ENCODE results near the gene SIGLECL1. TPM values are rescaled to one million over a fixed set of nuclear protein-coding genes. Genes with fewer than 3 reads are reported as not detected.

SIGLECL1 gene
- total RNA-seq, 2 experiments from 2014 or later, result 0.18 TPM; not detected in 1

DNA sequence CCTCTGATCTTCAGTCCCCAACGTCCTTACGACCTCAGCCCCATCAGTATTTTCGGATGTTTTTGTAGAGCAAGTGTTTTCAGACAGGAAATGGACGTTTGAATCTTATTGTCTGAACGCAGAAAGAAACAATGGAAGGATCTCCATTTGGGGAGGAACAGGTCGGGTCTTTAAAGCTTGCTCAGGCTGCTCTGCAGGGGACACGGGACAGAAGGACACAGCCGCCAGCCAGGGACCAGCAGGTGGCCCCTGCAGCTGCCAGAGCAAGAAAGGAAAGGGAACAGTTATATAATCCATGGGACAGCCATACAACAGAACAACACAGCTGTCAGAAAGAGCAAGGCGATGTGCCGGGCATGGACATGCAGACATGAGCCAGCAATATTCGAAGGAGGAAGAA lies 42.1 kb downstream of the SIGLECL1 start:
- ChIA-PET CTCF (no interaction called here), POLR2A (no interaction called here)
- no peak overlapping the region for H3K27ac Mint-ChIP-seq
- H3K4me1 Mint-ChIP-seq, result peaks cover 3% of the 10 kb centered on the region
- H3K9me3 Mint-ChIP-seq, result no peaks in the 10 kb centered on the region
- H3K4me3 Mint-ChIP-seq, result no peak overlapping the region
- no peak for DNase-seq
- H3K36me3 Mint-ChIP-seq (ENCODE audit: low read depth), result no peaks in the 10 kb centered on the region
- H3K27me3 Mint-ChIP-seq, result peaks cover 9% of the 10 kb centered on the region

- Mint-ChIP-seq H3K36me3 (ENCODE audit: low read depth) (no peaks in the 10 kb centered on the region), H3K27ac (no peak overlapping the region), H3K27me3 (peaks cover 12% of the 10 kb centered on the region), H3K4me3 (no peak overlapping the region), H3K9me3 (no peaks in the 10 kb centered on the region), H3K4me1 (peaks cover 3% of the 10 kb centered on the region)
- DNase-seq, result no peak
- CTCF ChIA-PET, result no interaction called here
- POLR2A ChIA-PET, result interaction anchor here (0.6 kb wide), 1 partner anchor 100 kb away, joined by 3 read pairs; no protein-coding TSS in a partner anchor
Measured at GRCh38 chr19:51293571-51294210, 42.8 kb downstream of the SIGLECL1 start.

- H3K27ac Mint-ChIP-seq, result no peak overlapping the region
- H3K36me3 Mint-ChIP-seq (ENCODE audit: low read depth), result no peaks in the 10 kb centered on the region
- H3K27me3 Mint-ChIP-seq, result peaks cover 15% of the 10 kb centered on the region
- H3K4me3 Mint-ChIP-seq, result no peak overlapping the region
- no peak for DNase-seq
- H3K4me1 Mint-ChIP-seq, result peaks cover 3% of the 10 kb centered on the region
- CTCF ChIA-PET, result no interaction called here
- H3K9me3 Mint-ChIP-seq, result no peaks in the 10 kb centered on the region
- POLR2A ChIA-PET, result no interaction called here
Measured at GRCh38 chr19:51294211-51294976, 43.5 kb downstream of the SIGLECL1 start.

GRCh38 chr19:51294977-51295375 lies 44.1 kb downstream of the SIGLECL1 start:
- Mint-ChIP-seq H3K9me3 (no peaks in the 10 kb centered on the region), H3K27me3 (peaks cover 15% of the 10 kb centered on the region), H3K4me1 (peaks cover 3% of the 10 kb centered on the region), H3K4me3 (no peak overlapping the region), H3K27ac (no peak overlapping the region), H3K36me3 (ENCODE audit: low read depth) (no peaks in the 10 kb centered on the region)
- POLR2A ChIA-PET, result no interaction called here
- no peak for DNase-seq
- CTCF ChIA-PET, result no interaction called here

DNA sequence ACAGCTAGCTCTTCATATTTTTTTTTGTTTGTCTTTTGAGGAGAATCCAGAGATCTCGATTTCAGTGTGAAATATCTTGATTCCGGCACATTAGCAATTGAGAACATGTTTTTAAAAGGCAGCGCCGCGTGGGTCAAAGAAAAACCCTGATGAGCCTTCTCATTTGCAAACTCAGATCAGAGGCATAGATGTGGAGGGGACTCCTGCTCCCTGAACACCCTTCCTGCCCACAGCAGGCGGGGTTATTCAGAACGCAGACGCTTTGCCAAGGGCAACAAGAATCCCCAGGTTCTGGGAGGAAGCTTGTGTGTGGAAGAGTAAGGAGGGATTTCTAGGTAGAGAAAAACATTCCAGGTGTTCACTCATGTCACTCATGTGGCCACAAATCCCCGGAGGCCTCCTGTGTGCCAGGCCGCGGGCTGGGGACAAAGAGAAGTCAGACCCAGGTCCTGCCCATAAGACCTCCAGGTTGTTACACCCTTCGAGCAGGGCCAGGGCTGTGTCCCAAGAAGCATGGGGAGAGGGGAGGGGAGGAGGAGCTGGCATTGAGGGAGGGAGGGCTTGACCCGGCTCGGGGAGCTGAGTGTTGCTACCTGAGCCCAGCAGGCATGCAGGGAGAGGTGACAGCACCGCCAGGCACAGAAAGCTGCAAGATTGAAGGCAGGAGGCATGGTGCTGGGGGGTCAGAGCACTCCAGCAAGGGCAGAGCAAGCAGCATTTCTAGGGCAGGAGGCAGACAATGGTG lies 44.7 kb downstream of the SIGLECL1 start:
- peaks cover 3% of the 10 kb centered on the region for H3K4me1 Mint-ChIP-seq
- H3K4me3 Mint-ChIP-seq, result no peak overlapping the region
- DNase-seq, result no peak
- ChIA-PET CTCF (no interaction called here), POLR2A (no interaction called here)
- no peaks in the 10 kb centered on the region for H3K9me3 Mint-ChIP-seq
- no peaks in the 10 kb centered on the region for H3K36me3 Mint-ChIP-seq (ENCODE audit: low read depth)
- peaks cover 18% of the 10 kb centered on the region for H3K27me3 Mint-ChIP-seq
- H3K27ac Mint-ChIP-seq, result no peak overlapping the region

GRCh38 chr19:51296336-51297093 lies 45.6 kb downstream of the SIGLECL1 start:
- CTCF ChIA-PET, result no interaction called here
- POLR2A ChIA-PET, result no interaction called here
- Mint-ChIP-seq H3K36me3 (ENCODE audit: low read depth) (no peaks in the 10 kb centered on the region), H3K27ac (no peak overlapping the region), H3K4me3 (no peak overlapping the region), H3K4me1 (peaks cover 3% of the 10 kb centered on the region), H3K27me3 (peaks cover 21% of the 10 kb centered on the region), H3K9me3 (no peaks in the 10 kb centered on the region)
- DNase-seq, result no peak

DNA sequence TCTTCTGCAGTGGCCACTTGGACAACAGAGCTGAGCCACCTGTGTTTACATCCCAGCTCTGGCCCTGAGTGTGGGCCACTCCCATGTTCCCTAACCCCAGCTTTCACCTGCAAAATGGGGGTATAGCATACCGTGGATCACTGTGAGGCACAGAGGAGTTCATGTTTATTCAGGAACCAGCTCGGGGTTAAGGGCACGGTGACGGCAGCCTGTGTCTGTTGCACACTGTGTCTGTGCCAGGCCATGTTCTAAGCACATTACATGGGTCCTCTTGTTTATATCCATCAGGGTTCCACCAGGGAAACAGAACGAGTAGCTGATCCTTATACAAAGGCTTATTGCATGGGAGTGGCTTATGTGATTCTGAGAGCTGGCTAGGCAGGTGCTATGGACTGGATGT lies 46.5 kb downstream of the SIGLECL1 start:
- POLR2A ChIA-PET, result no interaction called here
- Mint-ChIP-seq H3K27ac (no peak overlapping the region), H3K36me3 (ENCODE audit: low read depth) (no peaks in the 10 kb centered on the region), H3K4me3 (no peak overlapping the region), H3K9me3 (no peaks in the 10 kb centered on the region), H3K27me3 (peaks cover 26% of the 10 kb centered on the region), H3K4me1 (peaks cover 3% of the 10 kb centered on the region)
- CTCF ChIA-PET, result no interaction called here
- DNase-seq, result no peak

GRCh38 chr19:51301266-51301665 lies 50.4 kb downstream of the SIGLECL1 start:
- no peak overlapping the region for H3K27ac Mint-ChIP-seq
- POLR2A ChIA-PET, result no interaction called here
- no peaks in the 10 kb centered on the region for H3K4me1 Mint-ChIP-seq
- DNase-seq, result no peak
- no peak overlapping the region for H3K4me3 Mint-ChIP-seq
- peaks cover 15% of the 10 kb centered on the region for H3K9me3 Mint-ChIP-seq
- no peaks in the 10 kb centered on the region for H3K36me3 Mint-ChIP-seq (ENCODE audit: low read depth)
- CTCF ChIA-PET, result interaction anchor here (1.0 to 1.3 kb wide), 2 partner anchors 142 to 360 kb away, joined by 3 read pairs; no protein-coding TSS in a partner anchor
- H3K27me3 Mint-ChIP-seq, result peaks cover 48% of the 10 kb centered on the region

- H3K4me1 Mint-ChIP-seq, result no peaks in the 10 kb centered on the region
- H3K27me3 Mint-ChIP-seq, result peaks cover 57% of the 10 kb centered on the region
- H3K36me3 Mint-ChIP-seq (ENCODE audit: low read depth), result no peaks in the 10 kb centered on the region
- H3K9me3 Mint-ChIP-seq, result peaks cover 28% of the 10 kb centered on the region
- DNase-seq, result no peak
- no peak overlapping the region for H3K4me3 Mint-ChIP-seq
- POLR2A ChIA-PET, result no interaction called here
- no peak overlapping the region for H3K27ac Mint-ChIP-seq
- CTCF ChIA-PET, result no interaction called here
Measured at GRCh38 chr19:51305479-51305878, 54.6 kb downstream of the SIGLECL1 start.

DNA sequence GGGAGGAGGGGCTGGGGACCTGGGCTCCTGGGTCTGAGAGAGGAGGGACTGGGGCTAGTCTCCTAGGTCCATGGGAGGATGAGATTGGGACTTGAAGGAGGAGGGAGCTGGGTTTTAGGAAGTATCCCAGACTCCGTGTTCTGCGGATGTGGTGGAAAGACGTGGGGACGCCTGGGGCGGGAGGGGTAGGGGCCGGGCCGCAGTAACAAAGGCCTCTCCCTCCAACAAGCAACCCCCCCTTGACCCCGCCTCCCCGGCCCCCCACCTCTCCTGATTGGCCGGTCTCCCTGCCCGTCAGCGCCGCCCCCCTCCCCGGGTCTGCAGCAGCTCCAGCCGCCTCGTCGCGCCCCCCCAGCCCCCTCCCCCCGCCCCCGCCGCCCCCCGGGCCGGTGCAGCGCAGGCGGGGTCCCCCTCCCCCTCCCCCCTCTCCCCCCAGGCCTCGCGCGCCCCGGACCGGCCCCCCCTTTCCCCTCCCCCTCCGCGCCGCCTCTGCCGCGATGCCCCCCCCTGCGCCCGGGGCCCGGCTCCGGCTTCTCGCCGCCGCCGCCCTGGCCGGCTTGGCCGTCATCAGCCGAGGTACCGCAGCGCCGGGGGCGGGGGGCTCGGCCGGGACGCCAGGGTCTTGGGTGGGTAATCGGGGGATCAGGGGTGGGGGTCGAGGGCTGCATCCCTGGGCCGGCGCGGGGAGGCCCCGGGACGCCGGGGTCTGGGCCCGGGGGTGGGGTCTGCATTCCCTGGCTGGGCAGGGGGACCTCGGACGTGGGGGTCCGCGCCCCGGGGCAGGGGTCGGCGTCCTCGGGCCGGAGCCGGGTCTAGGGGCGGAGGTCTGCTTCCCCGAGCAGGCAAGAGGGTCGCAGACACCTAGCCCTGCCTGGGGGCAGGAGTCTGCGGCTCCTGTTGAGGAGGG lies 60.7 kb downstream of the SIGLECL1 start, which contains the start of gene IGLON5:
IGLON5 (plus strand) TSS at position 294 of the 907 bp plus-strand sequence; CDS start at position 498, 204 bp downstream.
- no peak within 1 kb of the TSS for H3K4me3 Mint-ChIP-seq
- H3K36me3 Mint-ChIP-seq (ENCODE audit: low read depth), result no peaks in the 10 kb centered on the region
- H3K27ac Mint-ChIP-seq, result no peak within 1 kb of the TSS
- H3K4me1 Mint-ChIP-seq, result peaks cover 7% of the 10 kb centered on the region
- H3K9me3 Mint-ChIP-seq, result peaks cover 10% of the 10 kb centered on the region
- H3K27me3 Mint-ChIP-seq, result peaks cover 52% of the 10 kb centered on the region
- CTCF ChIA-PET, result no interaction called here
- POLR2A ChIA-PET, result no interaction called here
- no peak for DNase-seq

- H3K4me1 Mint-ChIP-seq, result peaks cover 7% of the 10 kb centered on the region
- no peaks in the 10 kb centered on the region for H3K9me3 Mint-ChIP-seq
- H3K4me3 Mint-ChIP-seq, result no peak overlapping the region
- H3K27ac Mint-ChIP-seq, result no peak overlapping the region
- DNase-seq, result no peak
- ChIA-PET CTCF (no interaction called here), POLR2A (no interaction called here)
- H3K27me3 Mint-ChIP-seq, result peaks cover 35% of the 10 kb centered on the region
- no peaks in the 10 kb centered on the region for H3K36me3 Mint-ChIP-seq (ENCODE audit: low read depth)
Measured at GRCh38 chr19:51316688-51317087, 65.8 kb downstream of the SIGLECL1 start.

DNA sequence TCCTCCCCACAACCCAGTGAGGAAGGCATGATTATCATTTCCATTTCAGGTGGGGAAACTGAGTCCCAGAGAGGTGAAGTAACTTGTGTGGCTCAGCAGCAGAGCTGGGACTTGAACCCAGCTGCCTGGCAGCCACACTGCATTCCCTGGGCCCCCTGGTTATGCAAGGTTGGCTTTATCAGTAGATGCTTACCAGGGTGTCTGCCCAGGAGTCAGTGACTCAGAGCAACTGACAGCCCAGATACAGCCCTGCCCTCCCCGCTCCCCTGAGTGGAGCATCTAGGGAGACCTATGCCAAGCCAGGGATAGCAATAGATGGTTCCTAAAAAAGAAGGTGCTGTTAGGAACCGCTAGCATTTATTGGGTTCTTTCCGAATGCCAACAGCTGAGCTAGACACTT lies 66.5 kb downstream of the SIGLECL1 start:
- ChIA-PET POLR2A (no interaction called here), CTCF (no interaction called here)
- Mint-ChIP-seq H3K9me3 (no peaks in the 10 kb centered on the region), H3K27ac (no peak overlapping the region), H3K27me3 (peaks cover 33% of the 10 kb centered on the region), H3K4me1 (peaks cover 7% of the 10 kb centered on the region), H3K36me3 (ENCODE audit: low read depth) (no peaks in the 10 kb centered on the region), H3K4me3 (no peak overlapping the region)
- DNase-seq, result no peak
